ENCODE data around the gene PDZD2.

PDZD2 gene

DNA sequence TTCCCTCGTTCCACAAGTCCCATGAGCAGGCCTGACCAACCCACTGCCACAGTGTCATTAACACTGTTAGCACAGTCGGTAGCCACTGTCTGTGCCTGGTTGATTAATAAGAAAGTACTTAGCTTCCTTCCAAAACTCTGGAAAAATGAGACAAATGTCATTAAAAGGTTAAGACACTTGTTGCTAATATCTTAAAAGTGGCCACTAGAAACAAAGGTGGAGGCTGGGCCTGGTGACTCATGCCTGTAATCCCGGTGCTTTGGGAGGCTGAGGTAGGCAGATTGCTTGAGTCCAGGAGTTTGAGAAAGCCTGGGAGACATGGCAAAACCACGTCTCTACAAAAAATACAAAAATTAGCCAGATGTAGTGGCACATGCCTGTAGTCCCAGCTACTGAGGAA lies 194.0 kb downstream of the PDZD2 start:
- DNase-seq = no peak
- TF ChIP-seq GATA1 (IDR thresholded peaks at IDR 0.05; ENCODE audit: low read depth, low read length) = no peak
- TF ChIP-seq POLR2A (IDR thresholded peaks at IDR 0.05; ENCODE audit: low read length) = no peak

DNA sequence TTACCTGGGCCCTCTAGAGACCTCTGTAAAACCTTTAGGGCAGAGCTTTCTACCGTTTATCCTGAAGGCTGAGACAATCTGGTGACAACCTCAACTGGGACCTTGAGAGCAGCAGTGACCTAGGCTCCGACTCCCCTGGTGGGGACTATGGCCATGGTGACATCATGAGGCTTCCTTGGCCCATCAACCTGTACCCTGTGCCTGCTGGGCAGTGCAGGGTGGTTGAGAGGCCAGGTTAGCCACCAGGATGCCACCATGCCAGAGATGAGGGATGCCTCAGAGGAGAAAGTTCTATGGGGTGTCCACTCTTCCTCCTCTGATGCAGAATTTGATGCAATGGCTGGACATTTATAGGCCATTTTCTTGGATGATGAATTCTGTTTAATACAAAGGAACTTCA lies 194.8 kb downstream of the PDZD2 start:
- no peak for DNase-seq
- no peak for TF ChIP-seq POLR2A (IDR thresholded peaks at IDR 0.05; ENCODE audit: low read length)
- no peak for TF ChIP-seq GATA1 (IDR thresholded peaks at IDR 0.05; ENCODE audit: low read depth, low read length)

DNA sequence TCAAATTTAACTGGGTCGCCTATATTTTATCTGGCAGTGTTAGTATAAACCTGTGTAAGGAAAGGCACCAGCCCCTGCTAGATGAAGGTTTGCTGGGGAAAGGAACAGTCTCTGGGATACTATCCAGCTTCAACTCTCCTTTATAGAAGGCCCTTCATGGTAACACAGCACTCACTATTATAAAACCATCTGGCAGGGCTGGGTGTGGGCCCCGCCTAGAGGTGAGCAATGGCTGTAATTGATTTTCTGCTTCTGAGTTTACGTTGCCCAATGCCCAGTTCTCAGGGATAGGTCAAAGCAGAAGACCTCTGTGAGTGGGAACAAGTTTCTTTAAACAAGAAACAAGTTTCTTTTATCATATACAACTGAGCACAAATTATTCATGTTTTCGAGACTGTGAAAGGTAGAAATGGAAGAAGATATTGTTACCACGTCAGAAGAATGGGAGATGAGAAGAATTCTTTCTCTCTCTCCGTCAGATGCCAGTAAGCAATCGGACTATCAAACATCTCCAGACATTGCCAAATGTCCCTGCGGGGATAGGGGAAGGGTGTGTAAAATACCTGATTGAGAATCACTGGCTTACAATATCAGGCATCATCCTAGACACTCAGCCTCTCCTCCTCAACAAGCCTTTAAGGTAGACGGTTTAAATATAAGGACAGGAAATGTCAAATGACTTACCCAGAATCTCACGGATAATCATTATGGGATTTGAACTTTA lies 205.9 kb downstream of the PDZD2 start:
- TF ChIP-seq POLR2A (IDR thresholded peaks at IDR 0.05; ENCODE audit: low read length) = no peak
- no peak for TF ChIP-seq GATA1 (IDR thresholded peaks at IDR 0.05; ENCODE audit: low read depth, low read length)
- no peak for DNase-seq

DNA sequence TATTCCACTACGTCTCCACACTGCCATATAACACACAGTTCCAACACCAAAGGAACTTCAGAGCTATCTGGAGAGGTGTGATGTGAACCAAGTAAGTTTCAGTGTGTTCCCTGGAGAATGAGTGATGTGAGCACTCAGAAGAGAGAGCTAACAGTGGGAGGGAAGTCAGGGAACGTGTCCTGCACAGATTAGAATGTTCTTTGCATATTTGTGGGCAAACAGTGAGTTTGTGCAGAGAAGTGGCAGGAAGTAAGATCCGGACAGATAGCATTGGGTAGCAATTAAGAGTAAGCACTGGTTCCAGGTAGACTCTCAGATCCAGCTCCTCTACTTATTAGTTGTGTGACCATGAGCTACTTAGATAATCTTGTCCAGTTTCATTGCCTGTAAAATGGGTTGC lies 206.4 kb downstream of the PDZD2 start:
- no peak for DNase-seq
- TF ChIP-seq POLR2A (IDR thresholded peaks at IDR 0.05; ENCODE audit: low read length) (no peak), GATA1 (IDR thresholded peaks at IDR 0.05; ENCODE audit: low read depth, low read length) (no peak)

DNA sequence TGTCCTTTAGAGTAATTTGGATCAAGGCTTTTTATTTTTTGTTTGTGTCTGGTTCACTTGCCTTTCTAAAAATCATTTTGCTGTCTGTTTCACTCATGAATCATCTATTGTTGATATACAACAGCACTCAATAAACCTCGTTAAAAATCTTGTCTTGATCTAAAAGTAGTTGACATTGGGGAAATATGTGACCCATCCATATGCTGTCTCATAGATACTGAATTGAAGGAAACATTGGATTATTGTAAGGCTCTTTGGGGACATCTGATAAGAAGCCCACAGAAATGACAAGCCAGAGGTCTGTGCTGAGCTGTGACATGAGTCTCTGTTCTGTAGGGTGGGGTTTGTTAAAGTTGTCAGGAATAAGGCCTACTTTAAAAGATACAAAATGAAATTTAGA lies 208.0 kb downstream of the PDZD2 start:
- no peak for DNase-seq
- TF ChIP-seq POLR2A (IDR thresholded peaks at IDR 0.05; ENCODE audit: low read length) (no peak), GATA1 (IDR thresholded peaks at IDR 0.05; ENCODE audit: low read depth, low read length) (no peak)

DNA sequence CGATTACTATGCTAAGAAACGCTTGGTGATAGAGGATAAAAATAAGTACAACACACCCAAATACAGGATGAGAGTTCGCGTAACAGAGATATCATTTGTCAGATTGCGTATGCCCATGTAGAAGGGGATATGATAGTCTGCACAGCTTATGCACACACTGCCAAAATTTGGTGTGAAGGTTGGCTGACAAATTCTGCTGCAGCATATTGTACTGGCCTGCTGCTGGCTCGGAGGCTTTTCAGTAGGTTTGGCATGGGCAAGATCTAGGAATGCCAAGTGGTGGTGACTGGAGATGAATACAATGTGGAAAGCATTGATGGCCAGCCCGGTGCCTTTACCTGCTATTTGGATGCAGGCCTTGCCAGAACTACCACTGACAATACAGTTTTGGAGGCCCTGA lies 208.4 kb downstream of the PDZD2 start:
- TF ChIP-seq GATA1 (IDR thresholded peaks at IDR 0.05; ENCODE audit: low read depth, low read length) (no peak), POLR2A (IDR thresholded peaks at IDR 0.05; ENCODE audit: low read length) (no peak)
- no peak for DNase-seq

DNA sequence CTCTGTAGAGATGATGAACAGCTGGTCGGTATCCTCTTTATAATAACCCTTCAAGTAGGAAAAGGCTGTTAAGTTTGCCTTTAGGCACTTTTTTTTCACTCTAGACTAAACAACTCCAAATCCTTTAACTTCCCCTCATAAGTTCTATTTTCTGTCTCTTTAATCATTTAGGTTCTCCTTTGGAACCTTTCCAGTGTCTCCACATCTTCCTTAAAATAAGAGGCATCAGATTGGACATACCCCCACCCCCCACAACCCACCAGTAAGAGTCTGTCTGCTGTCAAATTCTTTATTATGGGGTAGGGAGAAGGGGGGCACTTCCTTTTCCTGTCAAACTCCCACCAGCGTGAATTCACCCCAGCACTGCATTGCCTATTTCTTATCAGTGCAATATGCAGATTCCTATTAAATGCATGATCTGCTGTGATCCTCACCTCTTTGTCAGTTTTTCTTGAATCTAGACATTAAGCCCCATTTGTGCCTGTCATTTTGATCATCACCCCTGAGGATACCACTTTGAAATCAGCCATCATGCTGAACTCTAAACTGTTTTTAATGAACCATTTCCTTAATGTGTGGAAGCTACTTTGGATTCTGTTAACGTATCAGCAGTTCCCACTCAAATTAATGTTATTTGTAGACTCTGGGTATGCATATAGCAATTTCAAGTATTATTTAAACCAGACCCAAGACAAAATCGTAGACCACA lies 212.2 kb downstream of the PDZD2 start:
- DNase-seq = no peak

DNA sequence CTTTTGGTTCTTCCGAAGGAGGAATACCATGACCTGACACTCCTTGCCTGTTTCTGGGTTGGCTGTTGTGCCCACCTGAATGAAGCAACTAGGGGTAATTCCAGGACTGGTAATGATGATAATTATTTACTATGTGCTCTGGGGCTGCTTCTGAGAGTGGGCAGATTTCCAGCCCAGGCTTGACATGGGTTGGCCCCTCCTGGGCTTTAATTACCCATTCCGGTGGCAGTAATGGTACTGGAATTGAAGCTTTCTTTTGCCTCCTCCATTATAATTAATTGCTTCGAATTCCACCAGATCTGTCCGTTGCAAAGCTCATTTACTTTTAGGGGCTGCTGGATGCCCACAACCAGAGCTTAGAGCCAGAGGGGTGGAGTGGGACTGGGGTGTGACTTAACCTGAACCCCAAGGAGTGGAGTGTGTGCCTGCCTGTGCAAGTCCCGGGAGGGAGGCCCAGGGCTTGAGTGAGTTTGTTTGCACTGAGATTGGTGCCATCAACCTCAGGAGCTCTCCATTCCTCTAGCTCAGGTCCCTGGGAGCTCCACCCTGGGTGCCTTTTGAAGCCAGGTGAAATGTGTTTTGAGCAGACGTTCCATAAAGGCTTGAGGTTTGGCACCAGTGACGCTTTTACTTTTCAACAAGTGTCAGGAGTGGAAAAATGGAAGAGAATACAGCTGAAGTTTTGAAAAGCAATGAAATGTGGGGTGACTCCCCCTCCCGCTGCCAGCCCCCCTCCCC lies 214.6 kb downstream of the PDZD2 start:
- no peak for DNase-seq
- TF ChIP-seq POLR2A (IDR thresholded peaks at IDR 0.05; ENCODE audit: low read length) = no peak
- TF ChIP-seq GATA1 (IDR thresholded peaks at IDR 0.05; ENCODE audit: low read depth, low read length) = no peak

More for the DNA sequence above, 212.2 kb downstream of the PDZD2 start:
- TF ChIP-seq GATA1 (IDR thresholded peaks at IDR 0.05; ENCODE audit: low read depth, low read length) = no peak

DNA sequence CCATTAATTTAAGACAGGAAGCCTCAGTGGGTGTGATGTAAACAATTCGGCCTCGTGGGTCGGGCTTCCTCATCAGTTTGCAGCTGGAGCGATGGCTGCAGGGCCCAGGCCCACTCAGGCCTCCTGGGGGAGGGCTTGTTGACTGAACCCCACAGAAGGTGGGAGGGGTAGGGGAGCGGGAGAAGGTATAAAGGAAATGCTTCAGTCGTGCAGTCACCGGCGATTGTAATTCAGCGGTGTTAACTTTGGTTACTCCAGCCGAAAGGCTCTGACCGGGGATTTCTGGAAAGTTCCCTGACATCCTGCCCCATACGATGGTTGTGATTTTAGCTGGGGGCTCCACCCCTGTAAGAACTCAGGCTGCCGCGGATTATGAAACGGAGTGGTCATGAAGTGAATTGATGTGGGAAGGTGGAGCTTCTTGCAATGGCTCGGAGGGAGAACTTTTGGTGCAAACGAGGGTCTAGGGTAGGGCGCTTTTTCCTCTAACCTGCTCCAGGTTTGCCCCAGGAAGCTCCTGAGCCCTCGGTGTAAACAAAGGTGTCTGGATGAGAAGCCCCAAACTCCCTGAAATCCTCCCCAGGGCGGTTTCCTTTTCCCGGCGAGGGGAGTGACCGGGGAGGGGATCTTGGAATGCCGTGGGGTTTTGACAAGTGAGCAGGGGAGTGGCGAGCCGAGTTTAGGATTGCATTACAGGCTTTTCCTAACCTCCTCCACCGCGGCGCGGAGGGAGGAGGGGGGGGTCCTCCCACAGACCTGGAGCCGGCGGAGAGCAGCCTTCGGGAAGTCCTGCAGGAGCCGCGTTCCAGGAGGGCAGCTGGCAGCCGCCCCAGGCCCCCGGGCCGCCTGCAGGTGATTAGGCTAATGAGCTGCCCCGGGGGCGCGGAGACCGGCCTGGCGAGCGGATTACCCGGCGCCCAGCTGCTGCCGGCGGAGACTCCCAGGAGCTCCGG lies 215.5 kb downstream of the PDZD2 start:
- TF ChIP-seq GATA1 (IDR thresholded peaks at IDR 0.05; ENCODE audit: low read depth, low read length) (no peak), POLR2A (IDR thresholded peaks at IDR 0.05; ENCODE audit: low read length) (no peak)
- DNase-seq = no peak

DNA sequence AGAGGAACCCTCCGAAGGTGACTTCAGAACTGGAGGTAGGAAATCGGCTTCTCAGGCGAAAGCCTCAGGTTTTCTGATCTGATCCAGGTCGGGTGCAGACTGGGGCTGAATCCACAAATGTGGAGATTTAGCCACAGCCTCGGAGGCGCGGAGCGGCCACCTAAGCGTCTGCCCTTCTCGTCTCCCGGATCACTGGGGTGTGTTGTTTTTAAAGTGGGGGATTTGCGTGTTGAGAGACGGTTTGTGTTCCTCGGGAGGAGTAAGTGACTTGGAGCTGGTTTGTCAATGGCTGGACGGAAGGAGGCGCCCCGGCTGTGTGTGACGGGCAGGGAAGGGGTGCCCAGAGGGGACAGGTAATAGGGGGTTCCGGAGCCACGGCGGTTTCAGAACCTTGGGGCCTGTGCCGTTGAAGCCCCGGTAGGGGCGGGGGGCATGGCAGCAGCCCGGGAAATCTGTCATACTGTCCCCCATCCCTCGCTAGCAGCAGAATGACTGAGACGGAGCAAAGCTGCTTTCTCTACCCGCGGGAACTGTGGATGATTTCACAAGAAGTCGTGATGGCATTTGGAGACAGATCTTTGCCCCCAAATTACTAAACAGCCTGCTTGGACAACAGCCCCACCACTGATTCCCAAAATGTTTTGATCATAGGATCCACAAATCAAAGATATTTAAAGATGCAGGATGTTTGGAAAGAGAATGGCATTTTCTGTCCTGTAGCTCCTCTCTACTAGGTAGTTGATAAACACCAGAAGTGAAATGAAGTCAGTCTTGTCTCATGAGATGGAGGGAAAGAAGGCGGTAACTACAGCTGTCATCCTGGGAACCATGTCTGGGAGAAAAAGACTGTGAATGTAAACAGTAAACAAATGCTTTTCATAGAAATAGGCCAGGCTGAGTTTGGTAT lies 216.5 kb downstream of the PDZD2 start:
- TF ChIP-seq POLR2A (IDR thresholded peaks at IDR 0.05; ENCODE audit: low read length) (no peak), GATA1 (IDR thresholded peaks at IDR 0.05; ENCODE audit: low read depth, low read length) (no peak)
- no peak for DNase-seq

DNA sequence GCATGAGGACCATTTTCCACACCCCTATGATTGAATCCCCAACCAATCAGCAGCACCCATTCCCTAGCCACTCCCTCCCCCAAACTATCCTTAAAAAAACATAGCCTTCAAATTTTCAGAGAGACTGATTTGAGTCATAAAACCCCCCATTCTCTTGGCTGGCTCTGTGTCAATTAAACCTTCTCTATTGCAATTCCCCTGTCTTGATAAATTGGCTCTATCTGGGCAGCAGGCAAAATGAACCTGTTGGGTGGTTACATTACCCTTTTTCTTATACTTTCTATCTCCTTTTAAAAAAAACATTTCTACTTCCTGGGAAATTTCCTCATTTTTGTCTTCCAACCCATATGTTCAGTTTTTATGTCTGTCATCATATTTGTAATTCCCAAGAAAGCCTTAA lies 220.2 kb downstream of the PDZD2 start:
- no peak for DNase-seq
- TF ChIP-seq POLR2A (IDR thresholded peaks at IDR 0.05; ENCODE audit: low read length) = no peak
- TF ChIP-seq GATA1 (IDR thresholded peaks at IDR 0.05; ENCODE audit: low read depth, low read length) = no peak

DNA sequence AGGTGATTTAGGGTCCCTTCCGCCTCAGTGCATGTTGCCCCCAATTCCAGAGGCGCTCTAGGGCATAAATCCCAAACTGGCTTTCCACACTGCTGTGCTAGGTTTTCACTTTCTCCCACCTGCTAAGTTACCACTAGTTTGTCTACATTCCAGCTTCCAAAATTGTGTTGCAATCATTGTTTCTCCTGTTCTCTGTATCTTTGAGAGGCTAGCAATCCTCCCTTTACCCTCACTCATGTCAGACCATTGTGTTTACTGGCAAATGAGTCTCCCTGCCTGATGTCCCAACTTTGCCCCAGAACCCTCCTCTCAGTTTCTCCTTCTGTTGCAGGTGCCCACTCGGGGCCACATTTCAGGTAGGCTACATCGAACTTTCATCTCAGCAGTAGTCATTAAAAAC lies 221.3 kb downstream of the PDZD2 start:
- no peak for DNase-seq
- TF ChIP-seq GATA1 (IDR thresholded peaks at IDR 0.05; ENCODE audit: low read depth, low read length) (no peak), POLR2A (IDR thresholded peaks at IDR 0.05; ENCODE audit: low read length) (no peak)
